ENCODE measurements around the gene DFFB. TPM values are rescaled to one million over a fixed set of nuclear protein-coding genes. Genes with fewer than 3 reads are reported as not detected.

The DFFB gene
- total and polyA plus RNA-seq, 4 donors: 5.1 to 12.1 (median 5.8) TPM

- ATAC-seq (ENCODE audit: insufficient read depth, low FRiP score) (no peak), DNase-seq (no peak)
- no peak for TF ChIP-seq CTCF (IDR thresholded peaks at IDR 0.05; ENCODE audit: control extremely low read depth, extremely low read depth)
- H3K27me3 ChIP-seq (ENCODE audit: control insufficient read depth in 3 of 3, insufficient read depth in 3 of 3, low read length in 2 of 3): no peaks in the 10 kb centered on the region
- no peak overlapping the region for H3K4me3 ChIP-seq
- peaks cover 12 to 43% (median 27%) of the 10 kb centered on the region in 4 donors for H3K36me3 ChIP-seq (ENCODE audit: control insufficient read depth in 4 of 4, insufficient read depth in 4 of 4, low read length in 4 of 4)
- WGBS, 2 donors: 92% methylated on average over 15 of the region's 15 CpGs
- H3K9me3 ChIP-seq (ENCODE audit: control insufficient read depth in 4 of 4, insufficient read depth in 3 of 4, low read length in 3 of 4): no peaks in the 10 kb centered on the region
- H3K9ac ChIP-seq (ENCODE audit: insufficient read depth in 1 of 2, low read length in 2 of 2): no peak overlapping the region
- H3K4me1 ChIP-seq (ENCODE audit: control insufficient read depth in 5 of 5, insufficient read depth in 5 of 5, low read length in 5 of 5): peaks cover 0 to 3% (median 0%) of the 10 kb centered on the region in 5 donors
- no peak overlapping the region for H3K27ac ChIP-seq (ENCODE audit: low read depth in 1 of 2, low read length in 1 of 2)
Measured at GRCh38 chr1:3886106-3886670, 28.9 kb downstream of the DFFB start.

DNA sequence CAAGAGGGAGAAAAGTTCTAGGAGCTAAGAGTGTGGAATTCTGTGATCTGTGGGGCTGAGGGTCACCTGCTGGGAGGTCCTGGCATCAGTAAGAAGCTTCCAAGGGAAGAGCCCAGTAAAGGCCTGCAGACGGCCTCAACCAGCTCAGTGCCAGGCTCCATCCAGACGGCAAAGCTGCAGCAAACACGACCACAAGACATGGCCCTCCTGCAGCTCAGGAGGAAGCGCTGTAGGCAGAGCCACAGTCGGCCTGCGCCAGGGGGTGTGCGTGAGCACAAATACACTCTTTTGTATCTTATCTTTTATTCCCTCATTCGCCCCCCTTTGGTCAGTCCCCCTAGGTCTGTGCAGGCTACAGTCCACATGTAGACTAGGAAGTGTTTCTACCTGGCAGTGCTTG is 29.4 kb downstream of the DFFB start:
- WGBS, 2 donors: 89 to 91% methylated on average over 8 of the region's 8 CpGs
- Histone ChIP-seq H3K36me3 (ENCODE audit: control insufficient read depth in 4 of 4, insufficient read depth in 4 of 4, low read length in 4 of 4) (peaks cover 12 to 46% (median 31%) of the 10 kb centered on the region in 4 donors), H3K4me1 (ENCODE audit: control insufficient read depth in 5 of 5, insufficient read depth in 5 of 5, low read length in 5 of 5) (peaks cover 0 to 3% (median 0%) of the 10 kb centered on the region in 5 donors), H3K9me3 (ENCODE audit: control insufficient read depth in 4 of 4, insufficient read depth in 3 of 4, low read length in 3 of 4) (no peaks in the 10 kb centered on the region), H3K4me3 (no peak overlapping the region), H3K27ac (ENCODE audit: low read depth in 1 of 2, low read length in 1 of 2) (no peak overlapping the region), H3K27me3 (ENCODE audit: control insufficient read depth in 3 of 3, insufficient read depth in 3 of 3, low read length in 2 of 3) (no peaks in the 10 kb centered on the region), H3K9ac (ENCODE audit: insufficient read depth in 1 of 2, low read length in 2 of 2) (no peak overlapping the region)
- DNase-seq (no peak), ATAC-seq (ENCODE audit: insufficient read depth, low FRiP score) (no peak)
- TF ChIP-seq CTCF (IDR thresholded peaks at IDR 0.05; ENCODE audit: control extremely low read depth, extremely low read depth): no peak

DNA sequence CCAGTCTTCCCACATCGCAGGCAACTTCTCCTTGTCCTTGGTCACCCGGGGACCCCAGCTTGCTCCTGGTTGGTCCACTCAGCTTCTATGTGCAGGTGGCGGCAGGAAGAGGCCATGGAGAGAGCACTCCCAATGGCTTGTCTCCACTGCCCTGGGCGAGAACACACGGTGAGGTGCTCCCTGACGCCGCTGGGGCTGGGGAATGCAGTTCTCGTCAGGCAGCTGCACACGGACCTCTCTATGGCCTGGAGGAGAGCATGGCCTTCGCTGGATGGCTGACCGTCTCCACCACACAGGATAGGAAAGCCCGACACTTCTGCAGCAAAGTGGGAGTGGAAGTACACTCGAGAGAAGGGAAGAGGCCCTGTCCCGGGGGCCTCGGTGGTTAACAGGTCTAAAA is 31.0 kb downstream of the DFFB start:
- no peak overlapping the region for H3K4me3 ChIP-seq
- H3K36me3 ChIP-seq (ENCODE audit: control insufficient read depth in 4 of 4, insufficient read depth in 4 of 4, low read length in 4 of 4): peaks cover 12 to 44% (median 31%) of the 10 kb centered on the region in 4 donors
- DNase-seq: no peak
- no peaks in the 10 kb centered on the region for H3K9me3 ChIP-seq (ENCODE audit: control insufficient read depth in 4 of 4, insufficient read depth in 3 of 4, low read length in 3 of 4)
- no peak overlapping the region for H3K27ac ChIP-seq (ENCODE audit: low read depth in 1 of 2, low read length in 1 of 2)
- H3K27me3 ChIP-seq (ENCODE audit: control insufficient read depth in 3 of 3, insufficient read depth in 3 of 3, low read length in 2 of 3): no peaks in the 10 kb centered on the region
- peaks cover 0 to 3% (median 0%) of the 10 kb centered on the region in 5 donors for H3K4me1 ChIP-seq (ENCODE audit: control insufficient read depth in 5 of 5, insufficient read depth in 5 of 5, low read length in 5 of 5)
- 92% methylated on average over 15 of the region's 15 CpGs for WGBS, 2 donors
- no peak overlapping the region for H3K9ac ChIP-seq (ENCODE audit: insufficient read depth in 1 of 2, low read length in 2 of 2)
- ATAC-seq (ENCODE audit: insufficient read depth, low FRiP score): no peak
- TF ChIP-seq CTCF (IDR thresholded peaks at IDR 0.05; ENCODE audit: control extremely low read depth, extremely low read depth): no peak

GRCh38 chr1:3889936-3890335 is 32.7 kb downstream of the DFFB start:
- ATAC-seq (ENCODE audit: insufficient read depth, low FRiP score) (no peak), DNase-seq (no peak)
- Histone ChIP-seq H3K36me3 (ENCODE audit: control insufficient read depth in 4 of 4, insufficient read depth in 4 of 4, low read length in 4 of 4) (peaks cover 12 to 39% (median 26%) of the 10 kb centered on the region in 4 donors), H3K27me3 (ENCODE audit: control insufficient read depth in 3 of 3, insufficient read depth in 3 of 3, low read length in 2 of 3) (no peaks in the 10 kb centered on the region), H3K4me1 (ENCODE audit: control insufficient read depth in 5 of 5, insufficient read depth in 5 of 5, low read length in 5 of 5) (peaks cover 0 to 3% (median 0%) of the 10 kb centered on the region in 5 donors), H3K4me3 (no peak overlapping the region), H3K27ac (ENCODE audit: low read depth in 1 of 2, low read length in 1 of 2) (no peak overlapping the region), H3K9me3 (ENCODE audit: control insufficient read depth in 4 of 4, insufficient read depth in 3 of 4, low read length in 3 of 4) (no peaks in the 10 kb centered on the region), H3K9ac (ENCODE audit: insufficient read depth in 1 of 2, low read length in 2 of 2) (no peak overlapping the region)
- 79 to 86% methylated on average over 14 of the region's 14 CpGs for WGBS, 2 donors
- TF ChIP-seq CTCF (IDR thresholded peaks at IDR 0.05; ENCODE audit: control extremely low read depth, extremely low read depth): no peak

All from lung (tissue), 12 donors.